HL-60 (cell line): ENCODE measurements around the gene C14orf180.

Experiments used
- DNase-seq, 2 experiments: peaks; one replicate each; pipeline ENCODE4 v3.0.0-alpha.2; 2010 to 2020; ENCODE audit warnings: low read depth in 1 of 2, low spot score in 1 of 2
- H3K27ac ChIP-seq: fragments of 250-450 bp; sonication (Bioruptor Pico); replicated peaks from 2 replicates; pipeline ENCODE4 v1.5.1; 2020; ENCODE audit warnings: mild to moderate bottlenecking, moderate library complexity
- H3K27me3 ChIP-seq: fragments of 250-450 bp; sonication (Bioruptor Pico); 2 replicates; pipeline ENCODE4 v1.5.1; 2021; ENCODE audit warnings: mild to moderate bottlenecking, moderate library complexity; ENCODE audit not compliant: insufficient read depth, poor library complexity, severe bottlenecking
- H3K4me3 ChIP-seq: replicated peaks from 2 replicates; pipeline ENCODE4 v1.5.1; 2011; ENCODE audit warnings: mild to moderate bottlenecking, control low read depth, low read length; ENCODE audit not compliant: insufficient read depth
- CTCF ChIP-seq: IDR thresholded peaks from one replicate; pipeline ENCODE4 v1.5.1; 2011; ENCODE audit warnings: low read length, control low read depth, inconsistent platforms; ENCODE audit not compliant: insufficient read depth
- GABPA ChIP-seq: IDR thresholded peaks from 2 replicates; pipeline ENCODE4 v1.6.1; 2012; ENCODE audit warnings: low read depth
- POLR2AphosphoS5 ChIP-seq: IDR thresholded peaks from 2 replicates; pipeline ENCODE4 v1.6.1; 2012; ENCODE audit warnings: low read depth
- SPI1 ChIP-seq: IDR thresholded peaks from 2 replicates; pipeline ENCODE4 v1.6.1; 2012; ENCODE audit warnings: low read depth, mild to moderate bottlenecking, borderline replicate concordance
- TF ChIP-seq, protein P1 (sequence below): IDR thresholded peaks from 2 replicates; pipeline ENCODE4 v1.6.1; 2012; ENCODE audit warnings: low read depth; ENCODE audit not compliant: insufficient replicate concordance

The C14orf180 gene

GRCh38 chr14:104537613-104537988, 42.0 kb upstream of the C14orf180 start:
- Histone ChIP-seq H3K27ac (no peak overlapping the region), H3K27me3 (peaks cover 4% of the 10 kb centered on the region), H3K4me3 (no peak overlapping the region)
- DNase-seq, result no peak
- no peak for TF ChIP-seq CTCF

GRCh38 chr14:104541905-104542465, 37.6 kb upstream of the C14orf180 start:
- DNase-seq, result no peak
- no peak overlapping the region for H3K4me3 ChIP-seq
- TF ChIP-seq, protein P1, sequence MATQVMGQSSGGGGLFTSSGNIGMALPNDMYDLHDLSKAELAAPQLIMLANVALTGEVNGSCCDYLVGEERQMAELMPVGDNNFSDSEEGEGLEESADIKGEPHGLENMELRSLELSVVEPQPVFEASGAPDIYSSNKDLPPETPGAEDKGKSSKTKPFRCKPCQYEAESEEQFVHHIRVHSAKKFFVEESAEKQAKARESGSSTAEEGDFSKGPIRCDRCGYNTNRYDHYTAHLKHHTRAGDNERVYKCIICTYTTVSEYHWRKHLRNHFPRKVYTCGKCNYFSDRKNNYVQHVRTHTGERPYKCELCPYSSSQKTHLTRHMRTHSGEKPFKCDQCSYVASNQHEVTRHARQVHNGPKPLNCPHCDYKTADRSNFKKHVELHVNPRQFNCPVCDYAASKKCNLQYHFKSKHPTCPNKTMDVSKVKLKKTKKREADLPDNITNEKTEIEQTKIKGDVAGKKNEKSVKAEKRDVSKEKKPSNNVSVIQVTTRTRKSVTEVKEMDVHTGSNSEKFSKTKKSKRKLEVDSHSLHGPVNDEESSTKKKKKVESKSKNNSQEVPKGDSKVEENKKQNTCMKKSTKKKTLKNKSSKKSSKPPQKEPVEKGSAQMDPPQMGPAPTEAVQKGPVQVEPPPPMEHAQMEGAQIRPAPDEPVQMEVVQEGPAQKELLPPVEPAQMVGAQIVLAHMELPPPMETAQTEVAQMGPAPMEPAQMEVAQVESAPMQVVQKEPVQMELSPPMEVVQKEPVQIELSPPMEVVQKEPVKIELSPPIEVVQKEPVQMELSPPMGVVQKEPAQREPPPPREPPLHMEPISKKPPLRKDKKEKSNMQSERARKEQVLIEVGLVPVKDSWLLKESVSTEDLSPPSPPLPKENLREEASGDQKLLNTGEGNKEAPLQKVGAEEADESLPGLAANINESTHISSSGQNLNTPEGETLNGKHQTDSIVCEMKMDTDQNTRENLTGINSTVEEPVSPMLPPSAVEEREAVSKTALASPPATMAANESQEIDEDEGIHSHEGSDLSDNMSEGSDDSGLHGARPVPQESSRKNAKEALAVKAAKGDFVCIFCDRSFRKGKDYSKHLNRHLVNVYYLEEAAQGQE, result no peak
- no peak for TF ChIP-seq SPI1
- TF ChIP-seq GABPA, result no peak
- no peak for TF ChIP-seq CTCF
- no peak for TF ChIP-seq POLR2AphosphoS5
- H3K27ac ChIP-seq, result no peak overlapping the region
- H3K27me3 ChIP-seq, result peaks cover 4% of the 10 kb centered on the region

DNA sequence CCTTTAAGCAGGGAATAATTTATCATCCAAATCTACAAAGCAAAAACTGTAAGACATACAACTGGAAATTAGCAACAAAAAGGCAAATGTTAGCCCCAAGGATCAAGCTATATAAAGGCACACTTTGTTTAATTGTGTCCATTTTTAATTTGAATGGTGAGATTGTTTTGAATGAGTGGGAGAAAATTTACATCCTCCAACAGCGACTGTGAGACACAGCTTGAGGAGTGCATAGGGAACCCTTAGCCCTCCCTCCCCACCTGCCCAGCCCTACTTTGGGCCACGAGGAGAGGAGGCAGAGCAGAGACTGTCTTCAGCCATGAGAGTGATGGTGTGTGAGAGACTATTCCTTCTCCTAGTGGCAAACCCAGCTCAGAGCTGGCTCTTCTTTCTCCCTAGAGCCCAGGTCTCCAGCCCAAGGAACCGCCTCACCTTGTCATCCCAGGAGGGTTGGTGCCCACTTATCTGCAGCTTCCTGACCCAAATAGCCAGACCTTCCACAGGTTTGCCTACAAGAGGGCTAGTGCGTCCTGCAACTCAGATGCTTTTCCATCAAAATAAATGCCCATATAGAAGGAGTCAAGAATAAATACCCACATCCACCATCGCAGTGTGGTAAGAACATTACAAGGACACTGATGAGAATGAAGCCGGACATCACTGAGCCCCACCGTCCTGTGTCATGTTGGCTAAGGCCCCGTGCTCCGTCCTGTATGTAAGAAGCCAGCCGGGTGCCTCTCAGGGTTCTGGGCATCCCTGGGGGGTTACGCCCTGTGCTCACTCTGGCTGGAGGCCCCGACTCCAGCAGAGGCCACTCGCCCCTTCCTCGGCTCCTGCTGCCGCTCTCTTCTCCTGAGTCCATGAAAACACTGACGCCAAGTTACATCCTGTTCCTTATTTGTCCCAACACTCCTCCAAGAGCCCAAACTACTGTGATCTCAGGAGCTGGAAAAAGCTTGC, 36.4 kb upstream of the C14orf180 start:
- Histone ChIP-seq H3K27ac (no peak overlapping the region), H3K27me3 (peaks cover 4% of the 10 kb centered on the region), H3K4me3 (no peak overlapping the region)
- DNase-seq, result no peak
- TF ChIP-seq, protein P1, result no peak
- TF ChIP-seq POLR2AphosphoS5 (no peak), SPI1 (no peak), CTCF (no peak), GABPA (no peak)
